ENCODE data around the gene PCP4L1.

- TF ChIP-seq POLR2A (IDR thresholded peaks at IDR 0.05; ENCODE audit: low read depth, low read length) (no peak), POU2F2 (IDR thresholded peaks at IDR 0.05; ENCODE audit: low read depth, low read length) (no peak), SPI1 (IDR thresholded peaks at IDR 0.05; ENCODE audit: low read depth, low read length) (no peak), POLR2AphosphoS5 (IDR thresholded peaks at IDR 0.05; ENCODE audit: low read depth, low read length) (no peak), PAX5 (IDR thresholded peaks at IDR 0.05; ENCODE audit: insufficient read depth, low read length, severe bottlenecking) (no peak), TAF1 (IDR thresholded peaks at IDR 0.05; ENCODE audit: low read depth, low read length) (no peak)
Observed at GRCh38 chr1:161290779-161291178, 32.2 kb downstream of the PCP4L1 start.

All from GM12891 (cell line).